SIG-M5 treated with dmso at 0.1 percent for 504 hours (cell line): ENCODE results near the gene MARCHF3.
"Not testable (repeated sequence)": the region's sequence is repeated elsewhere in the genome, so short reads cannot be mapped to it uniquely, and the experiment has no call there.

Source experiments
- DNase-seq: peaks from one replicate; lab custom pipeline; 2025; ENCODE audit not compliant: unreplicated experiment; lab: John Stamatoyannopoulos, UW

The MARCHF3 gene

DNA sequence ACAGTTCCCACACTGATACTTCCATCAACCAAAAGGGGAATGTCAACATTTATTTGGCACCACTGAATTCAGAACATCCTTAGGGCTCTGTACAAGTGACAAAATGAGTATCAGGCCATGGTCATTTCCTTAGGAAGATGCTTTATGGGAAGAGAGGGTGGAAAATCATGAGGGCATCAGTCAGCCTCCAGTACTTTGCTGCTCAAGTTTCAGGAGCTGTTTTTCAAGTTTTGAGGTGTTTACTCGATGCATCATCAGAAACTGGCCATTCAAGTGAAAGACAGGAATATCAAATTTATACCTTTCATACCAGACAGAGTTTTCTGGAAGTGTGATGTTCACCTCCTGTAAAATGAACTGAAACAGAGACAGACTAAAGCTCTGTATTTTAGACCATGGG is 21.2 kb upstream of the MARCHF3 start:
- DNase-seq: no peak

GRCh38 chr5:127046343-127047072 is 16.1 kb upstream of the MARCHF3 start:
- no peak for DNase-seq

GRCh38 chr5:127042593-127042992 is 12.2 kb upstream of the MARCHF3 start:
- DNase-seq: no peak

DNA sequence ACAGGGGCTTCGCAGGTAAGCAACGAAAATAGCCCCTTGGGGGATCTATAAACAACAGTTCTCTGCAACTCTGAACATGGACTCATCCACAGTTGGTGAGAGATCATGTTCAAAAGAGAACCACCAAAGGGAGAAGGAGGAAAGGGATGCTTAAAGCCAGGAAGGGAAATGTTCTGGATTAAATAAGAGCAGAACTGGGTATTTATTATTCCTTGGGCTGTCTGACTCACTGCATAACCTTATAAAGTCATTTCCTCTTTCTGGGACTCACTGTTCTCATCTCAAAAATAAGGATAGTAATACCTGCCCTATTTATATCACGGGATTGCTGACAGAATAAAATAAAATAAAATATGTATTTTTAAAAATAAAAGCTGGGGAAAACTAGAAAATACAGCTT is 11.2 kb upstream of the MARCHF3 start:
- peak; percentile 27 for DNase-seq

- no peak for DNase-seq
These were observed 10.6 kb upstream of the MARCHF3 start for GRCh38 chr5:127040796-127041520.

- DNase-seq: no peak
These were observed 8.2 kb upstream of the MARCHF3 start for GRCh38 chr5:127038550-127038949.

DNA sequence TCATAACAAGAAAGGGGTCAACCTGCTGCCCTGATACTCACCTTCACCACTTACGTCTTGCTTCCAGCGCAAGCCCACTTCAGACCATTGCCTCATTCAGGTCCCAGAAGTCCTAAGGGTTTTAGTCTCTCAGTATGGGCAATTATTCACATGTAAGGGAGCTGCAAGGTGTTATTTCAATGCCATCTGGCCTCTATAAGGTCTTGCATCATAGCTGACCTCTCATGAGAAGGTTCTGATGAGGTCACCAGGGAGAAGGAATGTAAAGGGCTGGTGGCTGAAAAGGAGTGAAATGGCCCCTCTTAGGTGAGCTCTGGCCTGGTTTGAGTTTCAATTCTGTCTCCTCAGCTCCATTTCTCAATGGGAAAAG is 1.5 kb upstream of the MARCHF3 start:
- no peak for DNase-seq

- no peak for DNase-seq
These were observed 947 bp upstream of the MARCHF3 start for GRCh38 chr5:127031147-127031862.

DNA sequence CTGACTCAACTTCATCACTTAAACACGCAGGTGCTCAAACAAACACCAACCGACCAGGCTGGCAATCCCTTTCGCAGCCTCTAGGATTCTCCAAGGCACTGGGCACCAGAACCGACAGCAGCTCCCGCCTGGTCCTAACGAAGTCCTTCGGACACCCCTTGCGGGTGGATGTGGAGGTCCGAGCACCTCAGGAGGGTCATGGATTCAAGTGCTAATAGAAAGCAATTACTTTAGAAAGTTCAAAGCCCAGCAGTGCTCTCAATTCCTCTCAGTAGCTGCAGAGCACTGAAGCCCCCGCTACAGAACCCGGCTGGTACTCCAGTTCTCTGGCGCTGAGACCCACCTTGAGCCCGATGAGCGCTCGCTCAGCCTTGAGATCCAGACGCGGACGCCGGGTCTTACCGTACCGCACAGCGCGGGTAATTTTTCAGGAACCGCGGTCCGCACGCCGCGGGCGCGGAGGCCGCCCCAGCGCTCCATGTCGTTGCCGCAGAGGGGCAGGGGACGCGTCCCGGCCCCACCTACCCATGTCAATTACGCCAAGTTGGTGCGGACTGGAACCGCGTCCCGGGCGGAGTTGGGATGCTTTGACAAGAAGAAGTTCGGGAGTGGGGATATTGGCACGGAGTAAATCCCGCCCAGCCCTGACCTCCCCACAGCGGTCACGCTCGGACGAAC is 638 bp downstream of the MARCHF3 start:
- peak; percentile 61 for DNase-seq

DNA sequence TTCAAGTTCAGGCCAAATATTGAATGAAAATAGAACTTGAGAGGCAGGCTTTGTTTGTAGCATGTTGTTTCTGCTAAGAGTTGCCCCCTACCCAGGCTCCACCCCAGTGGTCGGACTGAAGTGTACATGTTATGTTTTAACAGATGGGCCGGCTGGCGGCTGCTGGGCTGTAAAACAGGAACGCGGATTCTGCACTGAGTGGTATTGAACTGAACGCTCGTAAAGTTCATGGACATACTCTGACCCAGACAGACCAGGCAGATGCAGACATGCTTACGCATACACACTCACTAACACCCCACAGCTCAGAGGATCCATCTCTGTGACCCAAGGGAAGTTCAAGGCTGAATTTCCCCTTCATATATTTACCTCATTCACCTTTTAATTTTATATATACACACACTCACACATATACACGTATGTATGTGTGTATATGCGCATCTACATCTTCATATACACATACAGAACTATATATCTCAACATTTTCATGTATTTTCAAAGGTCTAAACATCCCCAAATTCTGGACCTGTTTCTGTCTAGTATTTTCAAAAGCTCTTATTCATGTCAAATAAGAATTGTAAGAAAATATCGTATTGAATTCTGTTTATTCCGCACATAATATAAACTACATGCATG is 1.4 kb downstream of the MARCHF3 start:
- DNase-seq: peak; percentile 35

- no peak for DNase-seq
These were observed 2.8 kb downstream of the MARCHF3 start for GRCh38 chr5:127027539-127027938.

DNA sequence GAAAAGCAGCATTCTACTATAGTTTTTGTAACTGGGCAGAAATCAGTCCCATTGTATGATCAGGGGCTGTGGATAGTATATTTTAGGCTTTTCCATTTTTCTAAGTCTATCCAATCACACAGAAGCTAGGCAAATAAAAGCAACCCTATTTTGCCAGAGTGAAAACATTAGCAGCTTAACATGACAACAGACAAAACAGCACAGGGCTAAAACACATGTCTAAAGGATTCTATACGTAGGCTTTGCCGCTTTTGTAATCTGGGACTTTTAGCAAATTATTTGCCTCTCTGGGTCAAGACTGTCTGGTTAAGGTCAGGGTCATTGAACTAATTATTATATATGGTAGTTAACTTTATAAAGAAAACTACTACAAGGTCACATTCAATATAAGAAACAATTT is 4.2 kb downstream of the MARCHF3 start:
- no peak for DNase-seq

GRCh38 chr5:127025467-127025866 is 4.9 kb downstream of the MARCHF3 start:
- no peak for DNase-seq

GRCh38 chr5:127024821-127025220 is 5.5 kb downstream of the MARCHF3 start:
- no peak for DNase-seq

GRCh38 chr5:127023552-127024191 is 6.7 kb downstream of the MARCHF3 start:
- DNase-seq: not testable (repeated sequence)

DNA sequence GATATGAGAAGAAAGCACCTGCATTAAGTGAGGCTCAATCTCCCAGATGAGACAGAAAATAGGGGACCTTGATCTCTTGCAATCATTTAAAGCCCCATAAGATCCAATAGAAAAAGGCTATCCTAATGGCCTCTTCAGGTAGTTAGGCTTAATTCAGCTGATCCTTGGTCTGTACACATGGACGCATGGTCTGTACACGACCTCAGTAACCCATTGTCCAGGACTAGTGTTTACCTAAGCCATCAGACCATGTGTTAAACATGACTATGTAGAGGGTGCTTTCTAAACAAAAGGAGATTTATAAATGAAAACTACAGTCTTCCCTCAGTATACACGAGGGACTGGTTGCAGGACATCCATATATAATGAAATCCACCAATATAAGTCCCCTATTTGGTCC is 7.5 kb downstream of the MARCHF3 start:
- no peak for DNase-seq

GRCh38 chr5:127019928-127020327 is 10.4 kb downstream of the MARCHF3 start:
- DNase-seq: no peak

DNA sequence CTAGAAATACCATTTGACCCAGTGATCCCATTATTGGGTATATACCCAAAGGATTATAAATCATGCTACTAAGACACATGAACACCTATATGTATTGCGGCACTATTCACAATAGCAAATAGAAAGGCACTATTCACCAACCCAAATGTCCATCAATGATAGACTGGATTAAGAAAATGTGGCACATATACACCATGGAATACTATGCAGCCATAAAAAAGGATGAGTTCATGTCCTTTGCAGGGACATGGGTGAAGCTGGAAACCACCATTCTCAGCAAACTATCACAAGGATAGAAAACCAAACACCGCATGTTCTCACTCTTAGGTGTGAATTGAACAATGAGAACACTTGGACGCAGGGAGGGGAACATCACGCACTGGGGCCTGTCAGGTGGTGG is 13.6 kb downstream of the MARCHF3 start:
- not testable (repeated sequence) for DNase-seq

GRCh38 chr5:127015716-127016115 is 14.6 kb downstream of the MARCHF3 start:
- no peak for DNase-seq

DNA sequence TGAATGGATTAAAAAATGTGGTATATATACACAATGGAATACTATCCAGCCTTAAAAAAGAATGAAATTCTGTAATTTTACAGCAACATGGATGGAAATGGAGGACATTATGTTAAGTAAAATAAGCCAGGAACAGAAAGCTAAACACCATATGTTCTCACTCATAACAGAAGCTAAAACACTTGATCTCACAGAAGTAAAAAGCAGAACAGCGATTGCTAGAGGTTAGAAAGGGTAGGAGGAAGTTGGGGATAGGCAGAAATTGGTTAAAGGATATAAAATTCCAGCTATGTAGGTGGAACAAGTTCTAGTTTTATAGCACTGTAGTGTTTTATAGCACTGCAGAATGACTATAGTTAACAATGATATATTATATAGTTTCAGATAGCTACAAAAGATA is 15.8 kb downstream of the MARCHF3 start:
- peak; percentile 59 for DNase-seq

DNA sequence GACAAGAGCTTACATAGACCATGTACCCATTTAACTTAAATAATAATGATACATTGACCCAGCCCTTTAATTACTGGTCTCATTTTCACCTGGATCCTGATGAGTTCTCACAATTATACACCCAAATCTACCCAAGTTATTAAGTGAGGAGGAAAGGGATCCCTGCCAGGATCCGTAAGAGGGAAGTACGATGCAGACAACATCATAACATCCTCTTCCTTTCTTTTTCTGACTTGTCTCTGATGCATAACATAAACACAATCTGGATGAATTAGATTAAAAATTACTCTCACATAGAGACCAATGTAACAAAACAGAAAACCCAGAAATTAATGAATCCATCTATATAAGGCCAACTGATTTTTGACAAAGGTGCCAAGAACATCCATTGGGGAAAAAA is 17.0 kb downstream of the MARCHF3 start:
- DNase-seq: no peak
